Measurements from ENCODE around the gene ACBD4. TPM values are rescaled to one million over a fixed set of nuclear protein-coding genes. Genes with fewer than 3 reads are reported as not detected.

ACBD4 gene
- total RNA-seq, 6 donors from 2014 or later: 9.7 to 68.1 (median 23.4) TPM

- TF ChIP-seq POLR2AphosphoS5 (IDR thresholded peaks at IDR 0.05) (no peak), EP300 (IDR thresholded peaks at IDR 0.05) (no peak)
- H3K9me3 ChIP-seq: no peaks in the 10 kb centered on the region
- H3K4me1 ChIP-seq: no peaks in the 10 kb centered on the region
- DNase-seq (no peak), ATAC-seq (ENCODE audit: low FRiP score in 2 of 2) (no peak)
- H3K36me3 ChIP-seq: peaks cover 19 to 68% (median 47%) of the 10 kb centered on the region in 4 donors
- H3K27me3 ChIP-seq: no peaks in the 10 kb centered on the region
- no peak overlapping the region for H3K27ac ChIP-seq
- no peak overlapping the region for H3K4me3 ChIP-seq
- 69 to 71% methylated on average over 9 to 10 of the region's 12 CpGs for WGBS, 2 donors
Measured at GRCh38 chr17:45108595-45109521, 26.6 kb upstream of the ACBD4 start.

DNA sequence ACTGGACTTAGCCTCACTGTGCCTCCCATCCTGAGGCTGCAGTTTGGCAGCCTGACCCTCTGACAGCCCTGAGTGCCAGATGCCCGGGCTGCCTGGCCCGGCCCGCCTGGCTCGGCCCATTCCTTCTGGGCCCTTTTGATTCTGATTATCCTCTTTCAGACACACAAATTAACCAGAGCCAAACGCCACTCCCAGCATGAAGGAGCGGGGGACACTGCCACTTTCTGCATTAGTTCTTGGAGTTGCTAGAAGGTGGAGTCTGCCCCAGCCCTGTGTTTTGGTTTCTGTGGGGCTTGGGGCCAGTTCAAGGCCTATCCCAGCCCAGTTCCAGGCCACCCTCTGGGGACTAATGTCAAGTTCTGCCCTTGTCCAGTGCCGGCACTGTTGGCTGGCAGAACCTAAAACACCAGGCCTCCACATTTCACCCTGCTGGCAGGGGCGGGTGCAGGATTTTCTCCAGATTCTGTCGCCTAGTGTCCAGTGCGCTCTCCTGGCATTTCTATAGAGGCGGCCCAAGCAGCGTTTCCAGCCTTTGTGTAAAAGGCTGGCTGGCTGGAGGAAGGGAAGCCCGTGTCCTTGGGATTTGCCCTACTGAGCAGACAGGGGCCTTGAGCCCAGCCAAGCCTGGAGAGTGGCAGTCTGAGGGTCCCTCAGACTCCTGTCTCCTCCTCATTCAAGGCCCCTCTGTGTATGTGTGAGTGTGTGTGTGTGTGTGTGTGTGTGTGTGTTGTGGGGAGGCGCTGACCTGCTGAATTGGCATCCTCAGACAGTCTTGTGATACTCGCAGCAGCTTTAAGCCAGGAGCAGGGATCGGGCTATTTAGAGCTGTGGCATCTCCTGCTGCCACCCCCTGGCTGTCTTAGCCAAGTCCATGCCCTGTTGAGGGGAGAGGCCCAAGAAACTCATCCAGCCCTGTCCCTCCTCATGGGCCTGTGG, 24.5 kb upstream of the ACBD4 start:
- Histone ChIP-seq H3K4me3 (no peak overlapping the region), H3K9me3 (no peaks in the 10 kb centered on the region), H3K27me3 (no peaks in the 10 kb centered on the region), H3K27ac (peak overlapping the region in 2 of 4 donors; percentile 13 to 27), H3K36me3 (peaks cover under 1 to 59% (median 26%) of the 10 kb centered on the region in 4 donors), H3K4me1 (no peaks in the 10 kb centered on the region)
- TF ChIP-seq EP300 (IDR thresholded peaks at IDR 0.05) (no peak), POLR2AphosphoS5 (IDR thresholded peaks at IDR 0.05) (no peak), POLR2A (IDR thresholded peaks at IDR 0.05) (no peak), CTCF (IDR thresholded peaks at IDR 0.05) (no peak)
- DNase-seq: no peak
- 76 to 81% methylated on average over 14 to 16 of the region's 16 CpGs for WGBS, 2 donors
- ATAC-seq (ENCODE audit: low FRiP score in 2 of 2): no peak

GRCh38 chr17:45111850-45112249, 23.6 kb upstream of the ACBD4 start:
- no peak overlapping the region for H3K27ac ChIP-seq
- 91 to 92% methylated on average over 11 of the region's 11 CpGs for WGBS, 2 donors
- H3K4me3 ChIP-seq: no peak overlapping the region
- no peak for TF ChIP-seq EP300 (IDR thresholded peaks at IDR 0.05)
- no peak for TF ChIP-seq POLR2A (IDR thresholded peaks at IDR 0.05)
- no peak for TF ChIP-seq POLR2AphosphoS5 (IDR thresholded peaks at IDR 0.05)
- TF ChIP-seq CTCF (IDR thresholded peaks at IDR 0.05): no peak
- no peaks in the 10 kb centered on the region for H3K4me1 ChIP-seq
- ATAC-seq (ENCODE audit: low FRiP score in 2 of 2) (no peak), DNase-seq (no peak)
- peaks cover 0 to 52% (median 17%) of the 10 kb centered on the region in 4 donors for H3K36me3 ChIP-seq
- no peaks in the 10 kb centered on the region for H3K27me3 ChIP-seq
- H3K9me3 ChIP-seq: no peaks in the 10 kb centered on the region

DNA sequence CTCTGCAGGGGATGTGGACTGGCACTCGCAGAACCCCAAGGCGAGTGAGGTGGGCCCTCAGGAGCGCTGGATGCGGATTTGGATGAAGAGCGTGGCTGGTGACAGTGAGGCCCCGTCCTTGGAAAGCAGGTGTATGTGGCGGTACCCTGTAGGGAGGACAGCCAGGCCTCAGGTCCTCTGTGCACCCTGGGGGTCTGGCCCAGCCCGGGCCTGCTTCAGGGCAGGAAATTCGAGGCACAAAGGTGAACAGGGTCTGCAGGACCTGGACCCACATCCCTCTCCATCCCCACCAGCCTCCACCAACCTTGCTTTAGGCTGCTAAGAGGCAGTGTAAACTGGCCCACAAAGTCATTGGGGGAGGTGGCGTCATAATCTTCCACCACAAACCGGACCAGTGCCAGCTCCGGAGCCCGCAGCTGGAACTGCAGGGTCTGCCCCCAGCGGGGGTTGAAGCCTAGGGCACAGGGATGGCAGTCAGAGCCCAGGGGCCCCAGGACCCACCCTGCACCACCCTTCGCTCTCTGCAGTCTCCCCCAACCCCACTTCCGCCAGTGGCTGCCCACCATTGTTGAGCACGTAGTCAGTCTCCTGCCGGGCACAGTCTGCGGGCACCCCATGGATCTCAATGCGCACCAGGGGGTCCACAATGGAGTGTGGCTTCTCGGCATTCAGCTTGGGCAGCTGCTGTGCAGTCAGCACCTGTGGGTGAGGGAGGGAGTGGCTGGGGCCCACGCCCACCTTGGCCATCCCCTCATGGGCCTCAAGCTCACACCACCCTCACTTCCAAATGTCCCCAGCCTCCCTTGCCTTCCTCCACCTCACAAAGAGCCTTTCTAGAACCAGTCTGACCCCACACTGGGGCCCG, 22.7 kb upstream of the ACBD4 start:
- 94 to 100% methylated on average over 3 to 13 of the region's 23 CpGs for WGBS, 2 donors
- DNase-seq (no peak), ATAC-seq (ENCODE audit: low FRiP score in 2 of 2) (no peak)
- TF ChIP-seq CTCF (IDR thresholded peaks at IDR 0.05) (no peak), EP300 (IDR thresholded peaks at IDR 0.05) (no peak), POLR2A (IDR thresholded peaks at IDR 0.05) (no peak), POLR2AphosphoS5 (IDR thresholded peaks at IDR 0.05) (no peak)
- Histone ChIP-seq H3K4me1 (no peaks in the 10 kb centered on the region), H3K27ac (no peak overlapping the region), H3K36me3 (peaks cover 0 to 46% (median 9%) of the 10 kb centered on the region in 4 donors), H3K27me3 (no peaks in the 10 kb centered on the region), H3K9me3 (no peaks in the 10 kb centered on the region), H3K4me3 (no peak overlapping the region)

All from upper lobe of left lung (tissue), 6 donors.